RWPE2 (cell line): Measurements from ENCODE around the gene APOA4.

Experiments
- ATAC-seq: fragments of 200-7000 bp; cut with Tn5 transposase; 3 replicates; pipeline ENCODE4 v1.9.1; 2021; ENCODE audit warnings: low read depth
- DNase-seq: peaks from one replicate; pipeline ENCODE4 v3.0.0-alpha.2; 2020; ENCODE audit warnings: low spot score
- H3K27ac ChIP-seq: fragments of 450-650 bp; 2 replicates; pipeline ENCODE4 v1.5.1; 2017; ENCODE audit warnings: mild to moderate bottlenecking; ENCODE audit not compliant: poor library complexity, severe bottlenecking
- H3K27me3 ChIP-seq: fragments of 250-450 bp; sonication (Bioruptor Pico); 2 replicates; pipeline ENCODE4 v1.5.1; 2021; ENCODE audit warnings: mild to moderate bottlenecking, moderate library complexity; ENCODE audit not compliant: insufficient read depth, poor library complexity, severe bottlenecking
- H3K36me3 ChIP-seq: fragments of 250-450 bp; sonication (Bioruptor Pico); 2 replicates; pipeline ENCODE4 v1.5.1; 2020; ENCODE audit warnings: low read depth, mild to moderate bottlenecking, moderate library complexity
- H3K4me1 ChIP-seq: fragments of 250-450 bp; sonication (Bioruptor Pico); 2 replicates; pipeline ENCODE4 v1.5.1; 2021; ENCODE audit warnings: mild to moderate bottlenecking, moderate library complexity; ENCODE audit not compliant: insufficient read depth, poor library complexity, severe bottlenecking
- H3K4me3 ChIP-seq: fragments of 250-450 bp; sonication (Bioruptor Pico); 2 replicates; pipeline ENCODE4 v1.5.1; 2021; ENCODE audit warnings: mild to moderate bottlenecking, moderate library complexity; ENCODE audit not compliant: severe bottlenecking
- H3K9me3 ChIP-seq: fragments of 250-450 bp; sonication (Bioruptor Pico); 2 replicates; pipeline ENCODE4 v1.5.1; 2021; ENCODE audit warnings: mild to moderate bottlenecking, moderate library complexity; ENCODE audit not compliant: severe bottlenecking
- CTCF ChIP-seq: fragments of 450-650 bp; IDR thresholded peaks from one replicate; pipeline ENCODE4 v1.5.1; 2017; ENCODE audit warnings: mild to moderate bottlenecking, moderate library complexity; ENCODE audit not compliant: poor library complexity, severe bottlenecking

Gene APOA4

GRCh38 chr11:116843661-116844060 lies 20.6 kb upstream of the APOA4 start:
- H3K4me1 ChIP-seq, result no peaks in the 10 kb centered on the region
- H3K4me3 ChIP-seq, result no peak overlapping the region
- DNase-seq, result no peak
- H3K36me3 ChIP-seq, result peaks cover 27% of the 10 kb centered on the region
- ATAC-seq, result no peak
- H3K27ac ChIP-seq, result no peak overlapping the region
- H3K9me3 ChIP-seq, result no peaks in the 10 kb centered on the region
- no peak for TF ChIP-seq CTCF
- H3K27me3 ChIP-seq, result no peaks in the 10 kb centered on the region

GRCh38 chr11:116842909-116843308 lies 19.8 kb upstream of the APOA4 start:
- ATAC-seq (no peak), DNase-seq (no peak)
- no peaks in the 10 kb centered on the region for H3K4me1 ChIP-seq
- H3K27me3 ChIP-seq, result no peaks in the 10 kb centered on the region
- no peak for TF ChIP-seq CTCF
- H3K27ac ChIP-seq, result no peak overlapping the region
- no peaks in the 10 kb centered on the region for H3K9me3 ChIP-seq
- peaks cover 20% of the 10 kb centered on the region for H3K36me3 ChIP-seq
- H3K4me3 ChIP-seq, result no peak overlapping the region

GRCh38 chr11:116842117-116842516 lies 19.0 kb upstream of the APOA4 start:
- DNase-seq, result no peak
- no peak for TF ChIP-seq CTCF

GRCh38 chr11:116840746-116841296 lies 17.7 kb upstream of the APOA4 start:
- ATAC-seq (no peak), DNase-seq (no peak)
- no peaks in the 10 kb centered on the region for H3K27me3 ChIP-seq
- peaks cover 1% of the 10 kb centered on the region for H3K36me3 ChIP-seq
- H3K27ac ChIP-seq, result no peak overlapping the region
- no peak for TF ChIP-seq CTCF
- no peaks in the 10 kb centered on the region for H3K4me1 ChIP-seq
- H3K9me3 ChIP-seq, result no peaks in the 10 kb centered on the region
- no peak overlapping the region for H3K4me3 ChIP-seq

More at GRCh38 chr11:116842117-116842516, 19.0 kb upstream of the APOA4 start:
- Histone ChIP-seq H3K27ac (no peak overlapping the region), H3K36me3 (peaks cover 12% of the 10 kb centered on the region), H3K4me3 (no peak overlapping the region), H3K9me3 (no peaks in the 10 kb centered on the region), H3K27me3 (no peaks in the 10 kb centered on the region), H3K4me1 (no peaks in the 10 kb centered on the region)
- no peak for ATAC-seq

GRCh38 chr11:116840224-116840745 lies 17.2 kb upstream of the APOA4 start:
- H3K4me1 ChIP-seq, result no peaks in the 10 kb centered on the region
- H3K4me3 ChIP-seq, result no peak overlapping the region
- no peaks in the 10 kb centered on the region for H3K9me3 ChIP-seq
- ATAC-seq, result no peak
- DNase-seq, result no peak
- no peak for TF ChIP-seq CTCF
- H3K27ac ChIP-seq, result no peak overlapping the region
- no peaks in the 10 kb centered on the region for H3K27me3 ChIP-seq
- H3K36me3 ChIP-seq, result no peaks in the 10 kb centered on the region
